ENCODE data around the gene PTPRG. TPM values are rescaled to one million over a fixed set of nuclear protein-coding genes. Genes with fewer than 3 reads are reported as not detected.

The PTPRG gene
- total RNA-seq, 1 donor from 2014 or later = 39.6 TPM

- Mint-ChIP-seq H3K27me3 (ENCODE audit: low read depth, unreplicated experiment) (no peaks in the 10 kb centered on the region), H3K4me3 (ENCODE audit: unreplicated experiment) (no peak overlapping the region), H3K4me1 (ENCODE audit: low read depth, unreplicated experiment) (peaks cover 24% of the 10 kb centered on the region), H3K36me3 (ENCODE audit: low read depth, unreplicated experiment) (no peaks in the 10 kb centered on the region), H3K9me3 (ENCODE audit: unreplicated experiment) (peaks cover 2% of the 10 kb centered on the region), H3K27ac (ENCODE audit: unreplicated experiment) (peak overlapping the region; percentile 42)
- H3K4me1 ChIP-seq (ENCODE audit: insufficient read depth, low read length) = peaks cover under 1% of the 10 kb centered on the region
- no peaks in the 10 kb centered on the region for H3K79me2 ChIP-seq (ENCODE audit: insufficient read depth, low read length)
- no peak overlapping the region for H2AFZ ChIP-seq (ENCODE audit: low read depth, low read length)
- no peak overlapping the region for H3K4me3 ChIP-seq (ENCODE audit: insufficient read depth, low read depth, low read length)
- DNase-seq (ENCODE audit: low read depth) (no peak), FAIRE-seq (no peak)
- no peak for TF ChIP-seq CTCF (IDR thresholded peaks at IDR 0.05; ENCODE audit: insufficient read depth, low read depth, low read length)
- no peak for TF ChIP-seq EZH2 (IDR thresholded peaks at IDR 0.05; ENCODE audit: insufficient read depth, low read length)
- H3K36me3 ChIP-seq (ENCODE audit: insufficient read depth, low read length) = no peaks in the 10 kb centered on the region
- H3K27me3 ChIP-seq (ENCODE audit: insufficient read depth, low read length) = no peaks in the 10 kb centered on the region
- no peak overlapping the region for H3K27ac ChIP-seq (ENCODE audit: low read depth, low read length)
- no peak overlapping the region for H3K9ac ChIP-seq (ENCODE audit: low read length)
- H3K4me2 ChIP-seq (ENCODE audit: low read length) = no peak overlapping the region
- H3K9me3 ChIP-seq (ENCODE audit: insufficient read depth, low read depth, low read length) = no peaks in the 10 kb centered on the region
- H4K20me1 ChIP-seq (ENCODE audit: insufficient read depth, low read length) = no peaks in the 10 kb centered on the region
Measured at GRCh38 chr3:61979638-61980037, 418.3 kb downstream of the PTPRG start.

DNA sequence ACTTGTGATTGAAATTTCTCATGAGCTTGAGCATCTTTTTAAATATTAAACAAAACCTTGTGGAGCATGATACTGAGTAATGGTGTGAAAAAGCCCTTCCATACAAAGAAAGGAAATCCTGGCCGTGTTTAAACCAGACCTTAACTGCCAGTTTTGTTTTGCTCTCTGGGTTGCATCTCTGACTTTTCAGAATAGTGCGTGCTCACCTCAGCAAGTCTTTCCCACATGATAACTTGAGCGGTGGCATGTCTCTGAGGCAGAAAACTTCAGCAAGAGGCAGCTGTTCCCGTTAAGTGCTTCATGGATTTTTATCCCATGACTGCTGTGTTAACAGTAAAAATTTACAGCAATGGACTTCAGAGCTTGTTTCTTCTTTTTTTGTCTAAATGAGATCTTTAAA lies 418.7 kb downstream of the PTPRG start:
- no peak overlapping the region for H2AFZ ChIP-seq (ENCODE audit: low read depth, low read length)
- no peak overlapping the region for H3K4me3 ChIP-seq (ENCODE audit: insufficient read depth, low read depth, low read length)
- H3K9ac ChIP-seq (ENCODE audit: low read length) = no peak overlapping the region
- H3K27me3 ChIP-seq (ENCODE audit: insufficient read depth, low read length) = no peaks in the 10 kb centered on the region
- DNase-seq (ENCODE audit: low read depth) = no peak
- H3K9me3 Mint-ChIP-seq (ENCODE audit: unreplicated experiment) = peaks cover 2% of the 10 kb centered on the region
- peaks cover 4% of the 10 kb centered on the region for H3K4me1 ChIP-seq (ENCODE audit: insufficient read depth, low read length)
- no peaks in the 10 kb centered on the region for H4K20me1 ChIP-seq (ENCODE audit: insufficient read depth, low read length)
- H3K27me3 Mint-ChIP-seq (ENCODE audit: low read depth, unreplicated experiment) = no peaks in the 10 kb centered on the region
- FAIRE-seq = no peak
- TF ChIP-seq EZH2 (IDR thresholded peaks at IDR 0.05; ENCODE audit: insufficient read depth, low read length) = no peak
- H3K36me3 ChIP-seq (ENCODE audit: insufficient read depth, low read length) = no peaks in the 10 kb centered on the region
- H3K79me2 ChIP-seq (ENCODE audit: insufficient read depth, low read length) = no peaks in the 10 kb centered on the region
- H3K36me3 Mint-ChIP-seq (ENCODE audit: low read depth, unreplicated experiment) = no peaks in the 10 kb centered on the region
- peak overlapping the region; percentile 42 for H3K27ac Mint-ChIP-seq (ENCODE audit: unreplicated experiment)
- H3K27ac ChIP-seq (ENCODE audit: low read depth, low read length) = no peak overlapping the region
- no peak overlapping the region for H3K4me2 ChIP-seq (ENCODE audit: low read length)
- H3K4me3 Mint-ChIP-seq (ENCODE audit: unreplicated experiment) = no peak overlapping the region
- peaks cover 28% of the 10 kb centered on the region for H3K4me1 Mint-ChIP-seq (ENCODE audit: low read depth, unreplicated experiment)
- no peaks in the 10 kb centered on the region for H3K9me3 ChIP-seq (ENCODE audit: insufficient read depth, low read depth, low read length)

- Histone ChIP-seq H2AFZ (ENCODE audit: low read depth, low read length) (no peak overlapping the region), H3K4me2 (ENCODE audit: low read length) (no peak overlapping the region), H3K79me2 (ENCODE audit: insufficient read depth, low read length) (no peaks in the 10 kb centered on the region), H3K9me3 (ENCODE audit: insufficient read depth, low read depth, low read length) (no peaks in the 10 kb centered on the region), H3K27me3 (ENCODE audit: insufficient read depth, low read length) (no peaks in the 10 kb centered on the region), H4K20me1 (ENCODE audit: insufficient read depth, low read length) (no peaks in the 10 kb centered on the region), H3K4me1 (ENCODE audit: insufficient read depth, low read length) (peaks cover 8% of the 10 kb centered on the region), H3K36me3 (ENCODE audit: insufficient read depth, low read length) (no peaks in the 10 kb centered on the region), H3K9ac (ENCODE audit: low read length) (no peak overlapping the region), H3K4me3 (ENCODE audit: insufficient read depth, low read depth, low read length) (no peak overlapping the region), H3K27ac (ENCODE audit: low read depth, low read length) (no peak overlapping the region)
- Mint-ChIP-seq H3K9me3 (ENCODE audit: unreplicated experiment) (peaks cover 2% of the 10 kb centered on the region), H3K27me3 (ENCODE audit: low read depth, unreplicated experiment) (no peaks in the 10 kb centered on the region), H3K27ac (ENCODE audit: unreplicated experiment) (peak overlapping the region; percentile 12), H3K36me3 (ENCODE audit: low read depth, unreplicated experiment) (no peaks in the 10 kb centered on the region), H3K4me1 (ENCODE audit: low read depth, unreplicated experiment) (peaks cover 34% of the 10 kb centered on the region), H3K4me3 (ENCODE audit: unreplicated experiment) (no peak overlapping the region)
- DNase-seq (ENCODE audit: low read depth) = no peak
- no peak for FAIRE-seq
- TF ChIP-seq EZH2 (IDR thresholded peaks at IDR 0.05; ENCODE audit: insufficient read depth, low read length) (no peak), CTCF (IDR thresholded peaks at IDR 0.05; ENCODE audit: insufficient read depth, low read depth, low read length) (no peak)
Measured at GRCh38 chr3:61981060-61981459, 419.7 kb downstream of the PTPRG start.
